HG03064 (cell line): ENCODE results near the gene PPL.
"Not testable (repeated sequence)": the region's sequence is repeated elsewhere in the genome, so short reads cannot be mapped to it uniquely, and the experiment has no call there.

ENCODE experiments used
- ATAC-seq: cut with Tn5 transposase; IDR thresholded peaks from one replicate; pipeline ENCODE4 v1.9.1; 2021; ENCODE audit warnings: low read depth; ENCODE audit not compliant: unreplicated experiment

The PPL gene

GRCh38 chr16:4936181-4936990 lies 562 bp downstream of the PPL start:
- no peak for ATAC-seq

- ATAC-seq, result no peak
Measured at GRCh38 chr16:4935241-4935855, 1.6 kb downstream of the PPL start.

GRCh38 chr16:4934591-4934990 lies 2.4 kb downstream of the PPL start:
- no peak for ATAC-seq

GRCh38 chr16:4933871-4934395 lies 3.0 kb downstream of the PPL start:
- ATAC-seq, result no peak

GRCh38 chr16:4933433-4933832 lies 3.5 kb downstream of the PPL start:
- ATAC-seq, result no peak

- no peak for ATAC-seq
Measured at GRCh38 chr16:4931381-4931780, 5.6 kb downstream of the PPL start.

- not testable (repeated sequence) for ATAC-seq
Measured at GRCh38 chr16:4929619-4930018, 7.3 kb downstream of the PPL start.

- no peak for ATAC-seq
Measured at GRCh38 chr16:4928227-4928626, 8.7 kb downstream of the PPL start.

GRCh38 chr16:4927661-4928060 lies 9.3 kb downstream of the PPL start:
- no peak for ATAC-seq

GRCh38 chr16:4926928-4927327 lies 10.0 kb downstream of the PPL start:
- ATAC-seq, result no peak

GRCh38 chr16:4925791-4926190 lies 11.2 kb downstream of the PPL start:
- ATAC-seq, result no peak

- no peak for ATAC-seq
Measured at GRCh38 chr16:4925293-4925607, 11.7 kb downstream of the PPL start.

- ATAC-seq, result no peak
Measured at GRCh38 chr16:4924593-4925292, 12.2 kb downstream of the PPL start.

- ATAC-seq, result no peak
Measured at GRCh38 chr16:4923853-4924252, 13.1 kb downstream of the PPL start.

GRCh38 chr16:4922721-4923342 lies 14.1 kb downstream of the PPL start:
- ATAC-seq, result no peak

GRCh38 chr16:4920826-4921225 lies 16.1 kb downstream of the PPL start:
- ATAC-seq, result no peak

GRCh38 chr16:4918781-4919251 lies 18.1 kb downstream of the PPL start:
- ATAC-seq, result no peak

GRCh38 chr16:4917117-4917516 lies 19.8 kb downstream of the PPL start:
- ATAC-seq, result no peak

GRCh38 chr16:4915226-4915761 lies 21.7 kb downstream of the PPL start:
- no peak for ATAC-seq

- ATAC-seq, result no peak
Measured at GRCh38 chr16:4914528-4915225, 22.3 kb downstream of the PPL start.
